Measurements from ENCODE around the gene AKAP10. TPM values are rescaled to one million over a fixed set of nuclear protein-coding genes. Genes with fewer than 3 reads are reported as not detected.
"Not testable (repeated sequence)": the region's sequence is repeated elsewhere in the genome, so short reads cannot be mapped to it uniquely, and the experiment has no call there.

AKAP10 gene
- 15.4 and 15.9 TPM in 2 replicates for total RNA-seq (2014; rRNA removed; shearing (Covaris generic))
- 21.6 and 22.6 TPM in 2 replicates for polyA plus RNA-seq (2015; cell fraction: cytosol; rRNA removed)
- polyA plus RNA-seq (2015; cell fraction: nucleus; rRNA removed), result 28.7 and 29.5 TPM in 2 replicates

- peak; percentile 79 for DNase-seq (ENCODE audit: low read depth)
Measured at GRCh38 chr17:19977293-19978208, at the start of gene AKAP10. TSS of gene AKAP10 (minus strand) at chr17:19977828. CDS start at chr17:19977679, 149 bp downstream.

GRCh38 chr17:20026960-20027359 is 49.3 kb upstream of the AKAP10 start:
- DNase-seq (ENCODE audit: low read depth), result no peak

GRCh38 chr17:20022701-20023100 is 45.1 kb upstream of the AKAP10 start:
- DNase-seq (ENCODE audit: low read depth), result no peak

GRCh38 chr17:20016475-20016992 is 38.9 kb upstream of the AKAP10 start:
- DNase-seq (ENCODE audit: low read depth), result not testable (repeated sequence)

GRCh38 chr17:20012017-20012536 is 34.4 kb upstream of the AKAP10 start:
- DNase-seq (ENCODE audit: low read depth), result no peak

GRCh38 chr17:20010936-20011335 is 33.3 kb upstream of the AKAP10 start:
- no peak for DNase-seq (ENCODE audit: low read depth)

- peak; percentile 71 for DNase-seq (ENCODE audit: low read depth)
Measured at GRCh38 chr17:20010099-20010863, 32.7 kb upstream of the AKAP10 start.

GRCh38 chr17:20009302-20010098 is 31.9 kb upstream of the AKAP10 start, which contains the start of gene SPECC1:
TSS of gene SPECC1 (plus strand) at chr17:20009359. CDS start at chr17:20096652, 87,293 bp downstream.
- peak; percentile 83 for DNase-seq (ENCODE audit: low read depth)

GRCh38 chr17:20009052-20009301 is 31.3 kb upstream of the AKAP10 start:
- no peak for DNase-seq (ENCODE audit: low read depth)

GRCh38 chr17:20008242-20009051 is 30.8 kb upstream of the AKAP10 start:
- no peak for DNase-seq (ENCODE audit: low read depth)

- peak; percentile 35 for DNase-seq (ENCODE audit: low read depth)
Measured at GRCh38 chr17:19996502-19996901, 18.9 kb upstream of the AKAP10 start.

GRCh38 chr17:19996086-19996485 is 18.5 kb upstream of the AKAP10 start:
- no peak for DNase-seq (ENCODE audit: low read depth)

GRCh38 chr17:19992803-19993713 is 15.4 kb upstream of the AKAP10 start:
- peak; percentile 85 for DNase-seq (ENCODE audit: low read depth)

GRCh38 chr17:19991252-19991885 is 13.7 kb upstream of the AKAP10 start:
- DNase-seq (ENCODE audit: low read depth), result no peak

- DNase-seq (ENCODE audit: low read depth), result no peak
Measured at GRCh38 chr17:19987897-19988296, 10.3 kb upstream of the AKAP10 start.

- no peak for DNase-seq (ENCODE audit: low read depth)
Measured at GRCh38 chr17:19986941-19987861, 9.6 kb upstream of the AKAP10 start.

All from HT1080 (cell line).